HG02840 (cell line): ENCODE results near the gene PTPN5.
"Not testable (repeated sequence)": the region's sequence is repeated elsewhere in the genome, so short reads cannot be mapped to it uniquely, and the experiment has no call there.

ENCODE experiments used
- ATAC-seq: cut with Tn5 transposase; IDR thresholded peaks from one replicate; pipeline ENCODE4 v1.9.1; 2021; ENCODE audit warnings: mild to moderate bottlenecking, moderate library complexity, moderate number of reproducible peaks; ENCODE audit not compliant: unreplicated experiment, low FRiP score

Gene PTPN5

DNA sequence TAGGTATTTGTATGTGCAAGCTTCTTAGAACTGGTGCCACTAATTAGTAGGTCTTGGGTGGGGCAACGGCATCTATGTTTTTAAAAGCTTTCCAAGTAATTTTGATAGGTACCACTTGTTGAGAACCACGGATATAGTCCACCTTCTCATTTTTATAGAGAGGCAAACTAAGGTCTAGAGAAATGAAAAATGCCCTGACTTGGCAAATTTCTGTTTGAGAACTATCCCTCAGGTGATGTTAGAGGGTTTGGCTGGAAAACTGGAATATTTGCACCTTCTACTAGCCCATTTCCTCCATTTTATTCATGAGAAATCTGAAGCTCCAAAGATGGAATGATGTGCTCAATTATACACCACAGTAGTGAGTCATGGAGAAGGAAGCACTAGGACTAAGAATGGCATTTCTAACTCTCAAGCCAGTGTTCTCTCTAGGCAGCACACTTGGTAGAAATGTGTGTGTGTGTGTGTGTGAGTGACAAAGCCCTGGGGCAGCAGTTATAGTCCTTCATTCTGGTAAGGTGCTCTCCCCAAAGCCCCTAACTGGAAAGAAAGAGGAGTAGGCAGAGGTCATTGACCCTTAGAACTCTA is 94.9 kb downstream of the PTPN5 start:
- no peak for ATAC-seq

- no peak for ATAC-seq
These were observed 98.4 kb downstream of the PTPN5 start for GRCh38 chr11:18692941-18693760.

- not testable (repeated sequence) for ATAC-seq
These were observed 100.0 kb downstream of the PTPN5 start for GRCh38 chr11:18691467-18692140.

DNA sequence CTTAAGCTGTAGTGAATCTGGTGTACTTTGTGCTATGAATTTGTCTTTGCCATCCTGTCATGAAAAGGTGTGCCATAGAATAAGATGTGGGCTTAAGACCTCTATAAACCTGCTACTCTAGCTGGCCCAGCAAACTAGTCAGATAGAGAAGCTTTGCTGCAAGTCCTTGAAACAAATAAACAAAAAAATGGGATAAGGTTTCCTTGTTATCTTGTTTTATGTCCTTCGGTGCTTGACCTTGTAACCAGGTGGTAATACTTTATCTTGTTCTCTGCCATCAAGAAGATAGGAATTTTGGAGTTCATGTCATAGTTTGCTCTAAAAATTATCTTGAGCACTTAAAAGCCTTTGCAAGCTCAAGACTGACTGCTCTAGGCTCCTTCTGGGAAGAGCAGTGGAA is 107.3 kb downstream of the PTPN5 start:
- no peak for ATAC-seq

GRCh38 chr11:18682466-18682865 is 109.1 kb downstream of the PTPN5 start:
- ATAC-seq: no peak

DNA sequence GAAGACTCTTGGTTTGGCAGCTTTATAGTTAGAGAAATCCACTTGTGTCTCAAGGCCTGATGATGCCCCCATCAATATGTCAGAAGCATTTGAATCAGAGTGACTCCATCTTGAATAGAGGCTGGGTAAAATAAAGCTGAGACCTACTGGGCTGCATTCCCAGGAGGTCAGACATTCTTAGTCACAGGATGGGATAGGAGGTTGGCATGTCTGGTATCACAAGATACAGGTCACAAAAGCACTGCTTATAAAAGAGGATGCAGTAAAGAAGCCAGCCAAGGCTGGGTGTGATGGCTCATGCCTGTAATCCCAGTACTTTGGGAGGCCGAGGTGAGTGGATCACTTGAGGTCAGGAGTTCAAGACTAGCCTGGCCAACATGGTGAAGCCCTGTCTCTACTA is 109.6 kb downstream of the PTPN5 start:
- ATAC-seq: not testable (repeated sequence)
